ENCODE data around the gene CBARP.

GRCh38 chr19:1234955-1235380 is 2.8 kb downstream of the CBARP start:
- TF ChIP-seq EP300 (IDR thresholded peaks at IDR 0.05) (no peak), POLR2A (IDR thresholded peaks at IDR 0.05; ENCODE audit: low read depth) (no peak)

Data from esophagus muscularis mucosa (tissue), 2 donors.